ENCODE results near the gene GPS1.

Gene GPS1

GRCh38 chr17:82015311-82015971, 36.3 kb upstream of the GPS1 start:
- no peak for DNase-seq

- no peak for DNase-seq
Observed at GRCh38 chr17:82016061-82016874, 35.4 kb upstream of the GPS1 start.

GRCh38 chr17:82016875-82017459, 34.7 kb upstream of the GPS1 start:
- DNase-seq = no peak

GRCh38 chr17:82017612-82018151, 34.0 kb upstream of the GPS1 start:
- no peak for DNase-seq

- DNase-seq = no peak
Observed at GRCh38 chr17:82018152-82018988, 33.3 kb upstream of the GPS1 start.

GRCh38 chr17:82018989-82019689, 32.6 kb upstream of the GPS1 start:
- DNase-seq = no peak

GRCh38 chr17:82019690-82020571, 31.8 kb upstream of the GPS1 start:
- peak; percentile 33 for DNase-seq

- DNase-seq = no peak
Observed at GRCh38 chr17:82020572-82021106, 31.1 kb upstream of the GPS1 start.

- DNase-seq = peak; percentile 31
Observed at GRCh38 chr17:82021107-82021899, 30.4 kb upstream of the GPS1 start.

GRCh38 chr17:82021900-82022309, 29.8 kb upstream of the GPS1 start:
- DNase-seq = no peak

- DNase-seq = no peak
Observed at GRCh38 chr17:82022310-82022980, 29.3 kb upstream of the GPS1 start, which contains the start of gene CENPX. TSS of gene CENPX (minus strand) at chr17:82022878. CDS start at chr17:82022861, 17 bp downstream.

GRCh38 chr17:82022981-82023446, 28.7 kb upstream of the GPS1 start, which contains the start of gene LRRC45:
TSS of gene LRRC45 (plus strand) at chr17:82023305. CDS start at chr17:82023644, 339 bp downstream.
- DNase-seq = peak; percentile 99

GRCh38 chr17:82023447-82024241, 28.1 kb upstream of the GPS1 start:
- DNase-seq = peak; percentile 28

GRCh38 chr17:82024859-82025258, 26.8 kb upstream of the GPS1 start:
- no peak for DNase-seq

- DNase-seq = no peak
Observed at GRCh38 chr17:82025401-82026107, 26.1 kb upstream of the GPS1 start.

- no peak for DNase-seq
Observed at GRCh38 chr17:82028246-82028645, 23.5 kb upstream of the GPS1 start.

GRCh38 chr17:82028966-82029365, 22.7 kb upstream of the GPS1 start:
- no peak for DNase-seq
